IMR-90 (cell line): ENCODE measurements around the gene SLC18A3. TPM values are rescaled to one million over a fixed set of nuclear protein-coding genes. Genes with fewer than 3 reads are reported as not detected.

ENCODE experiments used
- ATAC-seq: fragments of 200-7000 bp; cut with Tn5 transposase; 2 replicates; pipeline ENCODE4 v1.9.1; 2020; ENCODE audit warnings: low read depth, mild to moderate bottlenecking, moderate library complexity
- BruUV-seq: library from RNA; stranded (reverse); fragments of 400-500 nt; replicated peaks from 2 replicates; lab custom pipeline; 2021; lab: Mats Ljungman, UMichigan
- CTCF ChIA-PET: fragments of 300-600 bp; formaldehyde crosslinking; extraction: SDS; loops from one replicate; lab custom pipeline; 2021; ENCODE audit warnings: antibody characterized with exemption; lab: Yijun Ruan, JAX
- POLR2A ChIA-PET: fragments of 300-600 bp; sonication (Branson Sonifier 250); formaldehyde crosslinking; loops from one replicate; lab custom pipeline; 2022; ENCODE audit warnings: antibody characterized with exemption; ENCODE audit not compliant: unreplicated experiment; lab: Charles Lee
- DNase-seq: peaks from one replicate; pipeline ENCODE4 v3.0.0; 2013
- H2AFZ ChIP-seq: replicated peaks from 2 replicates; pipeline ENCODE3; 2013; ENCODE audit warnings: low read length, mild to moderate bottlenecking; ENCODE audit not compliant: poor library complexity
- H2AK5ac ChIP-seq: 2 replicates; pipeline ENCODE4 v1.6.1; 2013; ENCODE audit warnings: low read depth, low read length, inconsistent platforms
- H2AK9ac ChIP-seq: replicated peaks from 2 replicates; pipeline ENCODE3; 2013; ENCODE audit warnings: mild to moderate bottlenecking, low read depth, low read length, moderate library complexity; ENCODE audit not compliant: poor library complexity
- H2BK120ac ChIP-seq: 2 replicates; pipeline ENCODE4 v1.6.1; 2013; ENCODE audit warnings: low read depth, low read length, inconsistent platforms
- H2BK15ac ChIP-seq: 3 replicates; pipeline ENCODE4 v1.6.1; 2013; ENCODE audit warnings: low read depth, low read length, inconsistent platforms
- H2BK20ac ChIP-seq: 2 replicates; pipeline ENCODE4 v1.6.1; 2013; ENCODE audit warnings: low read depth, mild to moderate bottlenecking, inconsistent platforms, low read length, moderate library complexity
- H2BK5ac ChIP-seq: 2 replicates; pipeline ENCODE4 v1.6.1; 2013; ENCODE audit warnings: mild to moderate bottlenecking, low read depth, low read length, inconsistent platforms; ENCODE audit not compliant: poor library complexity, severe bottlenecking
- H3K14ac ChIP-seq: replicated peaks from 2 replicates; pipeline ENCODE4 v1.6.1; 2013; ENCODE audit warnings: low read depth, low read length, inconsistent platforms
- H3K18ac ChIP-seq: 2 replicates; pipeline ENCODE4 v1.6.1; 2013; ENCODE audit warnings: low read depth, low read length, control low read depth
- H3K23ac ChIP-seq: 2 replicates; pipeline ENCODE4 v1.6.1; 2013; ENCODE audit warnings: low read depth, low read length, inconsistent platforms
- H3K27ac ChIP-seq: 2 replicates; pipeline ENCODE4 v1.5.1; 2013; ENCODE audit warnings: mild to moderate bottlenecking, control low read depth, low read length; ENCODE audit not compliant: insufficient read depth
- H3K27me3 ChIP-seq: 2 replicates; pipeline ENCODE4 v1.6.1; 2013; ENCODE audit warnings: low read length; ENCODE audit not compliant: control insufficient read depth, insufficient read depth
- H3K36me3 ChIP-seq: 2 replicates; pipeline ENCODE4 v1.6.1; 2013; ENCODE audit warnings: low read length, mixed read lengths; ENCODE audit not compliant: control insufficient read depth, insufficient read depth
- H3K4ac ChIP-seq: 2 replicates; pipeline ENCODE4 v1.6.1; 2013; ENCODE audit warnings: low read depth, low read length, inconsistent platforms
- H3K4me1 ChIP-seq: 2 replicates; pipeline ENCODE4 v1.6.1; 2013; ENCODE audit warnings: low read length, mixed read lengths; ENCODE audit not compliant: control insufficient read depth, insufficient read depth
- H3K4me2 ChIP-seq: 2 replicates; pipeline ENCODE4 v1.6.1; 2013; ENCODE audit warnings: low read depth, mild to moderate bottlenecking, control low read depth, low read length, moderate library complexity
- H3K4me3 ChIP-seq: 2 replicates; pipeline ENCODE4 v1.5.1; 2013; ENCODE audit warnings: low read depth, mild to moderate bottlenecking, control low read depth, low read length, moderate library complexity; ENCODE audit not compliant: insufficient read depth
- H3K56ac ChIP-seq: 2 replicates; pipeline ENCODE4 v1.6.1; 2013; ENCODE audit warnings: low read length, inconsistent platforms; ENCODE audit not compliant: insufficient read depth; ENCODE audit errors: extremely low read depth
- H3K79me1 ChIP-seq, 2 experiments: 2 replicates each; pipeline ENCODE4 v1.6.1; 2013; ENCODE audit warnings: low read length in 2 of 2, inconsistent platforms in 1 of 2, low read depth in 1 of 2
- H3K9ac ChIP-seq: 2 replicates; pipeline ENCODE4 v1.6.1; 2013; ENCODE audit warnings: low read depth, low read length, control low read depth
- H3K9me1 ChIP-seq: 2 replicates; pipeline ENCODE4 v1.6.1; 2013; ENCODE audit warnings: low read length, inconsistent platforms; ENCODE audit not compliant: insufficient read depth
- H3K9me3 ChIP-seq: 2 replicates; pipeline ENCODE4 v1.6.1; 2013; ENCODE audit warnings: low read length; ENCODE audit not compliant: control insufficient read depth, insufficient read depth
- H4K20me1 ChIP-seq: 2 replicates; pipeline ENCODE4 v1.6.1; 2013; ENCODE audit warnings: low read length, inconsistent platforms; ENCODE audit not compliant: insufficient read depth
- H4K5ac ChIP-seq: 2 replicates; pipeline ENCODE4 v1.6.1; 2013; ENCODE audit warnings: mild to moderate bottlenecking, low read depth, low read length, control low read depth
- H4K8ac ChIP-seq, 2 experiments: 2 replicates each; pipeline ENCODE4 v1.6.1; 2013; ENCODE audit warnings: low read depth in 2 of 2, low read length in 2 of 2, control low read depth in 1 of 2, inconsistent platforms in 1 of 2
- H4K91ac ChIP-seq: 2 replicates; pipeline ENCODE4 v1.6.1; 2013; ENCODE audit warnings: low read depth, low read length, inconsistent platforms; ENCODE audit not compliant: insufficient read depth
- BHLHE40 ChIP-seq: fragments of 150-350 bp; IDR thresholded peaks from 2 replicates; pipeline ENCODE4 v1.6.1; 2016; ENCODE audit warnings: mild to moderate bottlenecking, low read depth, low read length
- CHD1 ChIP-seq: IDR thresholded peaks from 2 replicates; pipeline ENCODE4 v1.6.1; 2012; ENCODE audit warnings: low read depth, low read length, improper control_type of control experiment
- FOS ChIP-seq: fragments of 150-350 bp; IDR thresholded peaks from 2 replicates; pipeline ENCODE4 v1.6.1; 2016; ENCODE audit warnings: low read depth, low read length
- MAFK ChIP-seq: IDR thresholded peaks from 2 replicates; pipeline ENCODE4 v1.6.1; 2012; ENCODE audit warnings: low read depth, low read length, improper control_type of control experiment
- MAZ ChIP-seq: IDR thresholded peaks from 2 replicates; pipeline ENCODE4 v1.6.1; 2012; ENCODE audit warnings: low read depth, mild to moderate bottlenecking, low read length, improper control_type of control experiment, moderate library complexity, borderline replicate concordance
- MXI1 ChIP-seq: IDR thresholded peaks from 2 replicates; pipeline ENCODE4 v1.6.1; 2012; ENCODE audit warnings: low read depth, mild to moderate bottlenecking, low read length, moderate library complexity, borderline replicate concordance
- POLR2A ChIP-seq: IDR thresholded peaks from 2 replicates; pipeline ENCODE4 v1.6.1; 2012; ENCODE audit warnings: mild to moderate bottlenecking, low read depth, low read length
- RAD21 ChIP-seq: IDR thresholded peaks from 2 replicates; pipeline ENCODE4 v1.6.1; 2012; ENCODE audit warnings: low read length, improper control_type of control experiment
- RCOR1 ChIP-seq: IDR thresholded peaks from 2 replicates; pipeline ENCODE4 v1.6.1; 2012; ENCODE audit warnings: mild to moderate bottlenecking, low read length, improper control_type of control experiment; ENCODE audit not compliant: insufficient replicate concordance
- SMC3 ChIP-seq: fragments of 150-350 bp; IDR thresholded peaks from 2 replicates; pipeline ENCODE4 v1.6.1; 2016; ENCODE audit warnings: low read depth, mild to moderate bottlenecking, antibody characterized with exemption, low read length, moderate library complexity
- WGBS, 2 experiments: methylation state at CpG; one replicate each; pipeline versions ENCODE4 v1.1.5 to v1.1.7; 2013; ENCODE audit warnings: missing lambda C conversion rate in 2 of 2; ENCODE audit not compliant: insufficient read length in 1 of 2; ENCODE audit errors: extremely low coverage in 2 of 2; 5-methylcytosine and 5-hydroxymethylcytosine counted together
- dilution Hi-C: fragments of 300-500 bp; cut with HindIII; formaldehyde crosslinking; loops from one replicate; pipeline ENCODE4 v1.14.3; 2018; ENCODE audit warnings: low sequenced_read_pairs; ENCODE audit not compliant: unreplicated experiment
- in situ Hi-C: fragments of 300-500 bp; cut with MboI; formaldehyde crosslinking; loops from 3 replicates; pipeline ENCODE4 v1.14.3; 2019; ENCODE audit warnings: low sequenced_read_pairs, inconsistent platforms, mixed read lengths
- intact Hi-C: fragments of 100-400 bp; cut with micrococcal nuclease; formaldehyde crosslinking; loops from 2 replicates; pipeline ENCODE4 v1.10.0; 2022
- polyA plus RNA-seq, 3 experiments: library from polyadenylated mRNA; depleted of rRNA; stranded (reverse); fragments of >200 nt; gene quantifications; 2 replicates each; pipeline ENCODE4 v1.2.3, GENCODE V29; 2012; ENCODE audit warnings: low replicate concordance in 1 of 3
- total RNA-seq: library from RNA; depleted of rRNA; stranded (reverse); fragments of >200 nt; gene quantifications from 2 replicates; pipeline ENCODE4 v1.2.3, GENCODE V29; 2012

Gene SLC18A3
- total and polyA plus RNA-seq, 2 of the 4 experiments (the other 2 are of a cell fraction) = not detected

DNA sequence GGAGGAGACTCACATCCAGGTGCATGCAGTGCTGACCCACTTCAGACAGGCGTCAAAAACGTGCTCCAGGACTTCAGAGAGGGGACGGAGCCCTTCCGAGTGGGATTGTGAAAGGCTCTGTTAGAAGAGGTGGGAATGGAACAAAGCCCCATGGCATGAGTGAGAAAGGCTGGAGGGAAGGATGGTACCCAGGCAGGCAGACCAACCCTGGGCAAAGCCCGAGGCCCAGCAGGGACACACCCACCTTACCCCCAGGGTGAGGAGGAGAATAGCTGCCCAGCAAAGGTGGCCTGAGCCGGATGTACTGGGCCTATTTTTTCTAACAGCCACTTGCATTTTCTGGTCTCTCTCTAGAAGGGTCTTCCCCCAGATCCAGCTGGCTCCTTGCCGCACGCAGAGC lies 18.5 kb downstream of the SLC18A3 start:
- Histone ChIP-seq H2BK5ac (no peak overlapping the region), H4K8ac (no peak overlapping the region), H3K56ac (no peak overlapping the region), H3K23ac (no peak overlapping the region), H2BK20ac (no peak overlapping the region), H2AK5ac (no peak overlapping the region), H3K9me3 (no peaks in the 10 kb centered on the region), H3K27me3 (peaks cover 18% of the 10 kb centered on the region), H3K18ac (no peak overlapping the region), H2AK9ac (no peak overlapping the region), H3K14ac (no peak overlapping the region), H2BK120ac (no peak overlapping the region), H3K9ac (no peak overlapping the region), H4K91ac (no peak overlapping the region), H2AFZ (no peak overlapping the region), H4K20me1 (no peaks in the 10 kb centered on the region), H3K4me3 (no peak overlapping the region), H3K4me1 (no peaks in the 10 kb centered on the region), H4K5ac (no peak overlapping the region), H3K36me3 (no peaks in the 10 kb centered on the region), H3K4ac (no peak overlapping the region), H2BK15ac (no peak overlapping the region), H3K79me1 (no peaks in the 10 kb centered on the region), H3K9me1 (0 out of 2 replicates have a peak, but pooled peaks cover 2% of the 10 kb centered on the region), H3K27ac (no peak overlapping the region), H3K4me2 (no peak overlapping the region)
- ChIA-PET CTCF (no interaction called here), POLR2A (no interaction called here)
- no peak for TF ChIP-seq MAFK
- no peak for TF ChIP-seq RCOR1
- TF ChIP-seq CHD1 = no peak
- no peak for TF ChIP-seq MAZ
- no peak for TF ChIP-seq FOS
- no peak for TF ChIP-seq MXI1
- TF ChIP-seq POLR2A = no peak
- TF ChIP-seq BHLHE40 = no peak
- no peak for TF ChIP-seq RAD21
- TF ChIP-seq SMC3 = no peak
- DNase-seq = no peak
- in situ Hi-C loops = no loop called here
- ATAC-seq = no peak
- intact Hi-C loops = no loop called here
- dilution Hi-C loops = no loop called here
- BruUV-seq = no TSS peak
- WGBS, 2 experiments = 80% methylated on average over 4 of the region's 8 CpGs; no CpG with 5 or more reads in 1 of the 2 experiments
